HG03442 (cell line): ENCODE results near the gene CFHR4.
"Not testable (repeated sequence)": the region's sequence is repeated elsewhere in the genome, so short reads cannot be mapped to it uniquely, and the experiment has no call there.

Experiments
- ATAC-seq: cut with Tn5 transposase; IDR thresholded peaks from one replicate; pipeline ENCODE4 v1.9.1; 2021; ENCODE audit warnings: mild to moderate bottlenecking, moderate library complexity; ENCODE audit not compliant: unreplicated experiment

Gene CFHR4

GRCh38 chr1:196933531-196934189 lies 45.8 kb downstream of the CFHR4 start:
- no peak for ATAC-seq

DNA sequence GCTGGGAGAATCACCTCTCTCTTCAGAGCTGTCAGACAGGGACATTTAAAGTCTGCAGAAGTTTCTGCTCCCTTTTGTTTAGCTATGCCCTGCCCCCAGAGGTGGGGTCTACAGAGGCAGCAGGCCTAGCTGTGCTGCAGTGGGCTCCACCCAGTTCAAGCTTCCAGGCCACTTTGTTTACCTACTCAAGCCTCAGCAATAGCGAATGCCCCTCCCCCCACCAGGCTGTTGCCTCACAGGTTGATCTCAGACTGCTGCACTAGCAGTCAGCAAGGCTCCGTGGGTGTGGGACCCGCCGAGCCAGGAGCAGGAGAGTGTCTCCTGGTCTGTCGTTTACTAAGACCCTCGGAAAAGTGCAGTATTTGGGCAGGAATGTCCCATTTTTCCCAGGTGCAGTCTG lies 53.6 kb downstream of the CFHR4 start:
- not testable (repeated sequence) for ATAC-seq

GRCh38 chr1:196943568-196943967 lies 55.7 kb downstream of the CFHR4 start, which contains the start of gene CFHR2:
CFHR2 (plus strand) TSS chr1:196943738; CDS start chr1:196943881, 143 bp downstream.
- ATAC-seq, result not testable (repeated sequence)

DNA sequence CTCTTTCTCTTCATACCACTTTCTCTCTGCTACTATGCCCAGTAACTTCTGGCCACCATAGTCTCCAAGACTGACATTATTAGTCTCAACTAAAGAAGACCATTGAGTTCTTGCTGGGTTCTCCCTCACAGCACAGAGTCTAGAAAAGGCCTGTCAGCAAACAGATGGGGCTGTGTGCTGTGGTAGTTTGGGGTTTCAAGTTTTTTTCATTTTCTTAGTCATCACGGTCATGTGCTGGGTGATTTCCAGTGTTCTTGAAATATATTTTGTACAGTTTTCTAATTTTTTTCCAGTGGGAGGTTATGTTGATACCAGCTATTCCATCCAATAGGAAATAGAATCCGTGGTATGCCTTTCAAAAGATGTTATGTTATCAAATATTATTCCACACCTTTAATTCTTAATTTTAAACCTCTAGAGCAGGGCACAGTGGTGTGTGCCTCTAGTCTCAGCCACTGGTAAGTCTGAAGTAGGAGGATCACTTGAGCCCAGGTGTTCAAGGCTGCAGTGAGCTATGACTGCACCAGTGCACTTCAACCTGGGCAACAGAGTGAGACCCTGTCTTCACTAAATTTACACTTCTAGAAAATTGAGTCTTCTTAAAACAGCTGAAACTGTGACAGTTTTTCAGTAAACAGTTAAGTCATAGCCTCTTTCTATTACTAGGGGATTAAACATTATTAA lies 64.0 kb downstream of the CFHR4 start:
- peak; percentile 92 for ATAC-seq

DNA sequence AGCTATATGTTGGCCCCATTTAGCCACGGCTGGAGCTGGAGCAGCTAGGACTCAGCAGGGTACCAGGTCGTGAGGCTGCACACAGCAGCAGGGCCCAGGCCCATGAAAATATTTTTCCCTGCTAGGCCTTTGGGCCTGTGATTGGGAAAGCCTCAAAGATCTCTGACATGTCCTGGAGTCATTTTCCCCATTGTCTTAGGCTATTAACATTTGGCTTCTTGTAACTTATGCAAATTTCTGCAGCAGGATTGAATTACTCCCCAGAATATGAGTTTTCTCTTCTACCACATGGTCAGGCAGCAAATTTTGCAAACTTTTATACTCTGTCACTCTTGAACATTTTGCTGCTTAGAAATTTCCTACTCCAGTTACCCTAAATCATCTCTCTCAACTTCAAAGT lies 66.9 kb downstream of the CFHR4 start:
- ATAC-seq, result no peak

- no peak for ATAC-seq
These were observed 68.1 kb downstream of the CFHR4 start for GRCh38 chr1:196955926-196956325.

DNA sequence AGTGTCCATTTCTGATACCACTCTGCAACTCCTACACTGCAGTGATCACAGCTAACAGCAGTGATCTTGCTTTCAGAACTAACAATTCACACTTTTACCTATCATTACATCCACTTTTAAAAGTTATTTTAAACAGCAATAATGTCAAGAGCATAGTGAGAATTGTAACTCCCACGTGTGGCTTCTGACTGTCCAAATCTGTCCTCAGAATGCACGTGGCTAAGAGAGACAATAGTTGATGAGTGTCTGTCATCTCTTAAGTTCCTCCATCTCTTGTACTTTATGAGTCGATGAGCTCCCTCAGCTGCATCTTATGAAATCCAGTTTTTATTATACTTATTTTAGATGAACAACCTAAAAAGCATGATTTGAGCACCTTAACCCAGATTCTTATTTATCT lies 73.0 kb downstream of the CFHR4 start:
- peak; percentile 92 for ATAC-seq
